ENCODE measurements around the gene ZG16.

DNA sequence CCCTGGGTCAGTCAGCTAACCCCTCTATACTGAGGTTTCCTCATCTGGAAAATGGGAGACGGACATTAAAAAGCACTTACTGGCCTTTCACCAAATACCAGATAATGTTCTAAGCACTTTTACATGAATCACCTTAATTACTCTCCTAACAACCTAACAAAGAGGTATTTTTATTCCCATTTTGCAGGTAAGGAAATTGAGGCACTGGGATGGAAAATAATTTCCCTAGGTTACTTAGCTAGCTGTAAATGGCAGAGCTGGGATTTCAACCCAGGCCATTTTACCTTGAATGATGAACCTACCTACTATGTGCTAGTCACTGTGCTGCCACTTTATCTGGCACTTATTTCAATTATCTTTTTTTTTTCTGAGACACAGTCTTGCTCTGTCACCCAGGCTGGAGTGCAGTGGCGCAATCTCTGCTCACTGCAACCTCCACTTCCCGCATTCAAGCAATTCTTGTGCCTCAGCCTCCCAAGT, 16.2 kb downstream of the ZG16 start:
- TF ChIP-seq CTCF (IDR thresholded peaks at IDR 0.05), result no peak
- TF ChIP-seq POLR2A (IDR thresholded peaks at IDR 0.05), result no peak
